H1 (cell line): ENCODE data around the gene KCNJ4. TPM values are rescaled to one million over a fixed set of nuclear protein-coding genes. Genes with fewer than 3 reads are reported as not detected.

Experiments
- CTCF ChIA-PET: fragments of 300-600 bp; sonication (Branson Sonifier 250); formaldehyde crosslinking; loops from one replicate; lab custom pipeline; 2021; ENCODE audit not compliant: partially characterized antibody; lab: Charles Lee
- POLR2A ChIA-PET: fragments of 300-600 bp; sonication (Branson Sonifier 250); formaldehyde crosslinking; loops from one replicate; lab custom pipeline; 2021; ENCODE audit warnings: inconsistent platforms; ENCODE audit not compliant: partially characterized antibody; lab: Charles Lee
- DNase-seq, 2 experiments: peaks; one replicate each; pipeline versions ENCODE4 v3.0.0 to v3.0.0-alpha.2; 2010 to 2022; ENCODE audit warnings: low spot score in 2 of 2, low read depth in 1 of 2, mixed read lengths in 1 of 2
- FAIRE-seq: peaks from 2 replicates; lab custom pipeline; 2011; peaks lifted over from hg19 to GRCh38; lab: Jason Lieb, UNC
- H2AFZ ChIP-seq: 2 replicates; pipeline ENCODE4 v1.8.1; 2012; ENCODE audit warnings: low read length, inconsistent platforms
- H2AK5ac ChIP-seq: 2 replicates; pipeline ENCODE4 v1.6.1; 2013; ENCODE audit warnings: low read depth, low read length
- H2BK120ac ChIP-seq: replicated peaks from 2 replicates; pipeline ENCODE3; 2013; ENCODE audit warnings: low read depth, low read length, inconsistent platforms
- H2BK12ac ChIP-seq: 2 replicates; pipeline ENCODE4 v1.6.1; 2013; ENCODE audit warnings: low read depth, low read length
- H2BK15ac ChIP-seq: 2 replicates; pipeline ENCODE4 v1.6.1; 2013; ENCODE audit warnings: low read length
- H2BK20ac ChIP-seq: 2 replicates; pipeline ENCODE4 v1.6.1; 2013; ENCODE audit warnings: low read length
- H2BK5ac ChIP-seq: 2 replicates; pipeline ENCODE4 v1.6.1; 2013; ENCODE audit warnings: low read depth, low read length
- H3K14ac ChIP-seq: 2 replicates; pipeline ENCODE4 v1.6.1; 2013; ENCODE audit warnings: inconsistent platforms; ENCODE audit not compliant: insufficient read length
- H3K18ac ChIP-seq: 2 replicates; pipeline ENCODE4 v1.6.1; 2013; ENCODE audit warnings: low read length; ENCODE audit errors: extremely low read depth
- H3K23ac ChIP-seq: 2 replicates; pipeline ENCODE4 v1.6.1; 2013; ENCODE audit warnings: inconsistent platforms; ENCODE audit not compliant: insufficient read length
- H3K23me2 ChIP-seq: 2 replicates; pipeline ENCODE4 v1.6.1; 2013; ENCODE audit warnings: low read depth, low read length
- H3K27ac ChIP-seq: 2 replicates; pipeline ENCODE4 v1.6.1; 2011; ENCODE audit warnings: low read depth, low read length, inconsistent platforms
- H3K27me3 ChIP-seq, 4 experiments: replicated peaks in 1 of 4; 1 replicate in 1 of 4; 2 replicates in 3 of 4; pipeline versions ENCODE4 v1.6.1 to v1.8.1; 2011 to 2013; ENCODE audit warnings: low read length in 3 of 4, mild to moderate bottlenecking in 3 of 4, inconsistent platforms in 2 of 4, mixed read lengths in 2 of 4, moderate library complexity in 1 of 4; ENCODE audit not compliant: control insufficient read depth in 3 of 4, insufficient read depth in 3 of 4; ENCODE audit errors: extremely low read depth in 1 of 4
- H3K36me3 ChIP-seq, 4 experiments: 2 replicates each; pipeline versions ENCODE4 v1.6.1 to v1.8.1; 2011 to 2013; ENCODE audit warnings: mild to moderate bottlenecking in 4 of 4, low read length in 3 of 4, moderate library complexity in 2 of 4, control low read depth in 1 of 4, inconsistent platforms in 1 of 4; ENCODE audit not compliant: insufficient read depth in 4 of 4, control insufficient read depth in 2 of 4
- H3K4ac ChIP-seq: replicated peaks from 2 replicates; pipeline ENCODE3; 2013; ENCODE audit warnings: low read length, low read depth, mixed read lengths, inconsistent platforms; ENCODE audit not compliant: insufficient read length
- H3K4me1 ChIP-seq, 4 experiments: replicated peaks in 1 of 4; 1 replicate in 1 of 4; 2 replicates in 3 of 4; pipeline versions ENCODE4 v1.6.1 to v1.8.1; 2011 to 2013; ENCODE audit warnings: low read length in 3 of 4, inconsistent platforms in 2 of 4, mixed read lengths in 1 of 4; ENCODE audit not compliant: insufficient read depth in 4 of 4, control insufficient read depth in 3 of 4
- H3K4me2 ChIP-seq, 2 experiments: 2 replicates each; pipeline versions ENCODE4 v1.6.1 to v1.8.1; 2011 to 2013; ENCODE audit warnings: low read depth in 2 of 2, low read length in 2 of 2, control low read depth in 1 of 2, inconsistent platforms in 1 of 2, mild to moderate bottlenecking in 1 of 2; ENCODE audit not compliant: insufficient read depth in 1 of 2
- H3K4me3 ChIP-seq, 4 experiments: fragments of 200-600, 300-600 bp in 1 of 4; sonication (generic), shearing (Covaris generic), sonication (Bioruptor Twin) in 1 of 4; 2 replicates each; pipeline versions ENCODE4 v1.5.1 to v1.8.1; 2011 to 2016; ENCODE audit warnings: low read length in 4 of 4, low read depth in 3 of 4, control low read depth in 2 of 4, inconsistent platforms in 2 of 4, mild to moderate bottlenecking in 2 of 4, mixed read lengths in 1 of 4, moderate library complexity in 1 of 4; ENCODE audit not compliant: insufficient read depth in 2 of 4; ENCODE audit errors: extremely low read depth in 1 of 4
- H3K56ac ChIP-seq: replicated peaks from 2 replicates; pipeline ENCODE3; 2013; ENCODE audit warnings: low read depth, mild to moderate bottlenecking, mixed read lengths, low read length, inconsistent platforms; ENCODE audit not compliant: insufficient read length
- H3K79me1 ChIP-seq: 2 replicates; pipeline ENCODE4 v1.6.1; 2013; ENCODE audit warnings: low read depth, low read length, control low read depth
- H3K79me2 ChIP-seq, 2 experiments: 2 replicates each; pipeline versions ENCODE4 v1.6.1 to v1.8.1; 2012 to 2013; ENCODE audit warnings: low read length in 2 of 2, mild to moderate bottlenecking in 2 of 2, inconsistent platforms in 1 of 2; ENCODE audit not compliant: insufficient read depth in 2 of 2, control insufficient read depth in 1 of 2
- H3K9ac ChIP-seq, 4 experiments: replicated peaks in 1 of 4; 1 replicate in 1 of 4; 2 replicates in 3 of 4; pipeline versions ENCODE4 v1.6.1 to v1.8.1; 2011 to 2013; ENCODE audit warnings: low read depth in 3 of 4, low read length in 3 of 4, control low read depth in 2 of 4, mild to moderate bottlenecking in 2 of 4, moderate library complexity in 2 of 4, inconsistent platforms in 1 of 4; ENCODE audit errors: extremely low read depth in 1 of 4
- H3K9me3 ChIP-seq, 2 experiments: 2 replicates each; pipeline versions ENCODE4 v1.6.1 to v1.8.1; 2012 to 2013; ENCODE audit warnings: mild to moderate bottlenecking in 2 of 2, moderate library complexity in 2 of 2, control low read depth in 1 of 2, inconsistent platforms in 1 of 2, low read depth in 1 of 2, low read length in 1 of 2, mixed read lengths in 1 of 2; ENCODE audit not compliant: insufficient read depth in 2 of 2
- H4K20me1 ChIP-seq, 2 experiments: replicated peaks in 1 of 2; 2 replicates each; pipeline versions ENCODE3 to v1.8.1; 2011 to 2013; ENCODE audit warnings: inconsistent platforms in 2 of 2, low read length in 2 of 2, mild to moderate bottlenecking in 1 of 2; ENCODE audit not compliant: insufficient read depth in 2 of 2, control insufficient read depth in 1 of 2
- H4K5ac ChIP-seq: 2 replicates; pipeline ENCODE4 v1.6.1; 2013; ENCODE audit warnings: low read length, low read depth, mixed read lengths, inconsistent platforms; ENCODE audit not compliant: insufficient read length
- H4K8ac ChIP-seq: 2 replicates; pipeline ENCODE4 v1.8.0; 2013; ENCODE audit warnings: mild to moderate bottlenecking, moderate library complexity, low read length, inconsistent platforms; ENCODE audit not compliant: insufficient read depth; ENCODE audit errors: extremely low read depth
- H4K91ac ChIP-seq: replicated peaks from 2 replicates; pipeline ENCODE3; 2013; ENCODE audit warnings: low read length, mixed read lengths, inconsistent platforms; ENCODE audit not compliant: insufficient read length
- ATF2 ChIP-seq: IDR thresholded peaks from 2 replicates; pipeline ENCODE4 v1.6.1; 2012; ENCODE audit warnings: low read length, inconsistent platforms
- BACH1 ChIP-seq: IDR thresholded peaks from 2 replicates; pipeline ENCODE4 v1.6.1; 2012; ENCODE audit warnings: low read length, improper control_type of control experiment
- CREB1 ChIP-seq: IDR thresholded peaks from 2 replicates; pipeline ENCODE4 v1.6.1; 2012; ENCODE audit warnings: inconsistent platforms
- EZH2 ChIP-seq: fragments of 200-600 bp; sonication (generic); IDR thresholded peaks from 2 replicates; pipeline ENCODE4 v1.7.1; 2012; ENCODE audit warnings: low read depth, mild to moderate bottlenecking, moderate library complexity, low read length, inconsistent platforms; ENCODE audit not compliant: severe bottlenecking
- FOSL1 ChIP-seq: IDR thresholded peaks from 2 replicates; pipeline ENCODE4 v1.6.1; 2011; ENCODE audit warnings: mild to moderate bottlenecking, low read depth, low read length, moderate library complexity; ENCODE audit not compliant: insufficient read depth
- HDAC2 ChIP-seq, 2 experiments: fragments of 300-600 bp in 1 of 2; sonication (generic) in 1 of 2; IDR thresholded peaks; 2 replicates each; pipeline ENCODE4 v1.6.1; 2011 to 2012; ENCODE audit warnings: low read depth in 2 of 2, low read length in 2 of 2, mild to moderate bottlenecking in 2 of 2, moderate library complexity in 2 of 2, borderline replicate concordance in 1 of 2, inconsistent platforms in 1 of 2
- NRF1 ChIP-seq: IDR thresholded peaks from 2 replicates; pipeline ENCODE4 v1.6.1; 2011; ENCODE audit warnings: mild to moderate bottlenecking, low read depth, low read length, improper control_type of control experiment
- RBBP5 ChIP-seq: IDR thresholded peaks from 2 replicates; pipeline ENCODE4 v1.7.1; 2012; ENCODE audit warnings: low read depth, mild to moderate bottlenecking, inconsistent platforms, low read length, moderate library complexity, borderline replicate concordance
- YY1 ChIP-seq: IDR thresholded peaks from 2 replicates; pipeline ENCODE4 v1.6.1; 2011; ENCODE audit warnings: low read depth, mild to moderate bottlenecking, low read length
- WGBS, 2 experiments: shearing (Covaris generic) in 1 of 2; methylation state at CpG; one replicate each; pipeline versions ENCODE4 v1.1.6 to v1.1.7; 2013 to 2015; ENCODE audit warnings: low lambda C conversion rate in 2 of 2, mixed read lengths in 2 of 2, inconsistent platforms in 1 of 2, low coverage in 1 of 2, missing lambda C conversion rate in 1 of 2; ENCODE audit not compliant: insufficient replicate concordance in 2 of 2, insufficient coverage in 1 of 2, insufficient read length in 1 of 2; ENCODE audit errors: extremely low coverage in 1 of 2, missing lambda C conversion rate in 1 of 2; 5-methylcytosine and 5-hydroxymethylcytosine counted together
- polyA plus RNA-seq, 7 experiments: library from polyadenylated mRNA; depleted of rRNA in 3 of 7; stranded (reverse) in 5 of 7; unstranded in 2 of 7; fragments of >200 nt in 5 of 7; fragments of 200-250 nt in 2 of 7; gene quantifications; 1 replicate in 5 of 7; 2 replicates in 1 of 7; 4 replicates in 1 of 7; pipeline versions ENCODE4 v1.2.1 to v1.2.3, GENCODE V29; 2011 to 2013; ENCODE audit warnings: missing spikeins in 2 of 7, mixed read lengths in 2 of 7
- total RNA-seq: library from RNA; stranded (reverse); fragmentation: NEBNext Ultra II Directional; extraction: Animal tissue kit (Norgen Biotek cat#: 25700); gene quantifications from 2 replicates; pipeline ENCODE4 v1.2.1, GENCODE V29; 2021

KCNJ4 gene
- total and polyA plus RNA-seq, 2 of the 8 experiments (the other 6 are each of a cell fraction or from before 2014, with no cell fraction given): 1.4 to 2.2 TPM

- Histone ChIP-seq H3K4me1 (peaks cover 0 to 18% (median 9%) of the 10 kb centered on the region in 4 experiments; a peak in 6 of 7 replicates), H2AFZ (no peak overlapping the region; the same call in 1 of the 2 replicates), H2BK120ac (no peak overlapping the region), H2BK20ac (no peak overlapping the region), H3K27ac (no peak overlapping the region), H4K5ac (no peak overlapping the region), H4K20me1 (peaks cover 5 to 10% of the 10 kb centered on the region in 2 experiments), H3K14ac (no peak overlapping the region), H2BK15ac (no peak overlapping the region), H3K56ac (no peak overlapping the region), H2BK5ac (no peak overlapping the region), H3K4ac (no peak overlapping the region), H4K91ac (no peak overlapping the region), H3K4me3 (peak overlapping the region; percentile 40 to 89 (median 44)), H3K79me1 (no peaks in the 10 kb centered on the region), H3K23me2 (peaks cover 17% of the 10 kb centered on the region; the same call in 1 of the 2 replicates), H3K27me3 (peaks cover 15 to 47% (median 44%) of the 10 kb centered on the region in 4 experiments), H3K9me3 (no peaks in the 10 kb centered on the region), H3K36me3 (no peaks in the 10 kb centered on the region; a peak in 1 of 8 replicates), H4K8ac (0 out of 2 replicates have a peak overlapping the region, but pooled peaks have one; percentile 35), H3K18ac (no peak overlapping the region), H3K79me2 (no peaks in the 10 kb centered on the region), H2BK12ac (no peak overlapping the region), H3K9ac (no peak overlapping the region), H3K4me2 (peak overlapping the region; percentile 65 to 76), H2AK5ac (no peak overlapping the region), H3K23ac (no peak overlapping the region)
- ChIA-PET POLR2A (interaction anchor here (1.0 to 40.8 kb wide), 2 partner anchors 16 to 34 kb away, joined by 3 to 1102 read pairs; no protein-coding TSS in a partner anchor), CTCF (interaction anchor here (1.1 kb wide), 1 partner anchor 20 kb away, joined by 3 read pairs; no protein-coding TSS in a partner anchor)
- DNase-seq (peak in 1 of 2 experiments; percentile 90), FAIRE-seq (no peak)
- WGBS, 2 experiments: 0% methylated on average over 1 of the region's 90 CpGs; no CpG with 5 or more reads in 1 of the 2 experiments
- TF ChIP-seq ATF2 (no peak), EZH2 (no peak), CREB1 (0 out of 2 replicates have a peak, but pooled peaks have one; percentile 9), BACH1 (peak; percentile 30; the same call in 1 of the 2 replicates), NRF1 (no peak), HDAC2 (IDR thresholded peaks at IDR 0.05; ENCODE audit: borderline replicate concordance in 1 of 2, low read depth in 2 of 2, low read length in 2 of 2) (no peak), RBBP5 (no peak), FOSL1 (no peak), YY1 (peak; percentile 73)
Measured at GRCh38 chr22:38455530-38456271, 702 bp upstream of the KCNJ4 start.
